Fibroblast of lung (primary cell): Measurements from ENCODE around the gene SEMA3D.

Experiments used
- EZH2 ChIP-seq: IDR thresholded peaks from 2 replicates; pipeline ENCODE4 v1.5.1; 2012; ENCODE audit warnings: low read length, control low read depth, mild to moderate bottlenecking; ENCODE audit errors: missing control alignments
- TF ChIP-seq, protein P1 (sequence below), 2 donors: IDR thresholded peaks in 1 of 2; conservative IDR thresholded peaks in 1 of 2; 1 replicate in 1 of 2; 2 replicates in 1 of 2; pipeline ENCODE4 v1.5.1; 2011 to 2012; ENCODE audit warnings: low read length in 2 of 2, control low read depth in 1 of 2, inconsistent platforms in 1 of 2, low read depth in 1 of 2, mild to moderate bottlenecking in 1 of 2

DNA sequence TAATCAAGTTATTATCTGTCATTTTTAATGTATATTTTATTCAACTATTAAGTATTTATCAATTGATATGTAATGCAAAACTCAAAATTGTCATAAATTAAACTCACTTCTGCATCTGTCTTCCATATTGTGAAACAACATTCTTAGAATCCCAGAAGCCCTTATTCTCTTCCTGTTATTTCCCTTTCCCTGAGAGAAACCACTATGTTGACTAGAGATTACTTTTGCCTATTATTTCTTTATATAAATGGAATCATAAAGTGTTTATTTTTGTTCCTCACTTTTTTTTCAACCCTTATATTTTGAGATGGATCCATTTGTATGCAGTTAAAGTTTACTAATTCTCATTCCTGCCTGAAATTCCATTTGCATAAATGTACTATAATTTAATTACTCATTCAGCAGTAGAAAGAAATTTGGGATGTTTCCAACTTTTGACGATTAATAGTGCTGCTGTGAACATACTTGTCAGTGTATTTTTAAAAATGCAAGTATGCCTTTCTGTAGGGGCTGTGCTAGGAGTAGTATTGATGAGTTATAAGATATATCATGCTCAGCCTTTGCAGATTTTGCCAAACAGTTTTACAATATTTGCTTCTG, 211.2 kb downstream of the SEMA3D start:
- TF ChIP-seq EZH2 = no peak
- TF ChIP-seq, protein P1, sequence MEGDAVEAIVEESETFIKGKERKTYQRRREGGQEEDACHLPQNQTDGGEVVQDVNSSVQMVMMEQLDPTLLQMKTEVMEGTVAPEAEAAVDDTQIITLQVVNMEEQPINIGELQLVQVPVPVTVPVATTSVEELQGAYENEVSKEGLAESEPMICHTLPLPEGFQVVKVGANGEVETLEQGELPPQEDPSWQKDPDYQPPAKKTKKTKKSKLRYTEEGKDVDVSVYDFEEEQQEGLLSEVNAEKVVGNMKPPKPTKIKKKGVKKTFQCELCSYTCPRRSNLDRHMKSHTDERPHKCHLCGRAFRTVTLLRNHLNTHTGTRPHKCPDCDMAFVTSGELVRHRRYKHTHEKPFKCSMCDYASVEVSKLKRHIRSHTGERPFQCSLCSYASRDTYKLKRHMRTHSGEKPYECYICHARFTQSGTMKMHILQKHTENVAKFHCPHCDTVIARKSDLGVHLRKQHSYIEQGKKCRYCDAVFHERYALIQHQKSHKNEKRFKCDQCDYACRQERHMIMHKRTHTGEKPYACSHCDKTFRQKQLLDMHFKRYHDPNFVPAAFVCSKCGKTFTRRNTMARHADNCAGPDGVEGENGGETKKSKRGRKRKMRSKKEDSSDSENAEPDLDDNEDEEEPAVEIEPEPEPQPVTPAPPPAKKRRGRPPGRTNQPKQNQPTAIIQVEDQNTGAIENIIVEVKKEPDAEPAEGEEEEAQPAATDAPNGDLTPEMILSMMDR (conservative IDR thresholded peaks at IDR 0.05 in 1 of 2, IDR thresholded peaks at IDR 0.05 in 1 of 2; ENCODE audit: low read depth in 1 of 2, low read length in 2 of 2) = no peak
